HEK293T (cell line): ENCODE data around the gene GDAP1L1.

Experiments
- BHLHE40 ChIP-seq: fragments of 450-650 bp; IDR thresholded peaks from 2 replicates; pipeline ENCODE4 v1.6.1; 2016; ENCODE audit warnings: mild to moderate bottlenecking, moderate library complexity, borderline replicate concordance
- ELF4 ChIP-seq: fragments of 450-650 bp; IDR thresholded peaks from 2 replicates; pipeline ENCODE4 v1.6.1; 2017; ENCODE audit warnings: antibody characterized with exemption
- FOXA1 ChIP-seq: fragments of 450-650 bp; IDR thresholded peaks from 2 replicates; pipeline ENCODE4 v1.6.1; 2016; ENCODE audit warnings: mild to moderate bottlenecking
- FOXK2 ChIP-seq: fragments of 450-650 bp; IDR thresholded peaks from 2 replicates; pipeline ENCODE4 v1.6.1; 2016; ENCODE audit warnings: mild to moderate bottlenecking
- FOXM1 ChIP-seq: fragments of 450-650 bp; IDR thresholded peaks from 2 replicates; pipeline ENCODE4 v1.6.1; 2017; ENCODE audit warnings: mild to moderate bottlenecking, borderline replicate concordance
- NFRKB ChIP-seq: fragments of 450-650 bp; IDR thresholded peaks from 2 replicates; pipeline ENCODE4 v1.6.1; 2016; ENCODE audit warnings: mild to moderate bottlenecking, moderate library complexity
- PKNOX1 ChIP-seq: fragments of 450-650 bp; IDR thresholded peaks from 2 replicates; pipeline ENCODE4 v1.6.1; 2016
- SP1 ChIP-seq: fragments of 450-650 bp; IDR thresholded peaks from 2 replicates; pipeline ENCODE4 v1.6.1; 2017
- SUZ12 ChIP-seq: fragments of 450-650 bp; IDR thresholded peaks from 2 replicates; pipeline ENCODE4 v1.6.1; 2016; ENCODE audit warnings: mild to moderate bottlenecking
- TARDBP ChIP-seq: fragments of 450-650 bp; IDR thresholded peaks from 2 replicates; pipeline ENCODE4 v1.6.1; 2016
- ZNF384 ChIP-seq: fragments of 450-650 bp; IDR thresholded peaks from 2 replicates; pipeline ENCODE4 v1.6.1; 2016

GRCh38 chr20:44221368-44221954 lies 25.6 kb upstream of the GDAP1L1 start:
- TF ChIP-seq TARDBP (no peak), FOXK2 (no peak), BHLHE40 (no peak), ZNF384 (no peak), SP1 (no peak), PKNOX1 (no peak), FOXA1 (no peak), SUZ12 (no peak), FOXM1 (no peak), ELF4 (no peak), NFRKB (no peak)
